K562 (cell line): ENCODE results near the gene FANCD2. TPM values are rescaled to one million over a fixed set of nuclear protein-coding genes. Genes with fewer than 3 reads are reported as not detected.

ENCODE experiments used
- ASH1L ChIP-seq: fragments of 450-650 bp; IDR thresholded peaks from 2 replicates; pipeline ENCODE4 v1.6.1; 2018; ENCODE audit warnings: borderline replicate concordance, mild to moderate bottlenecking, low read depth; ENCODE audit not compliant: partially characterized antibody
- E2F4 ChIP-seq: sonication (generic); formaldehyde crosslinking; IDR thresholded peaks from 2 replicates; pipeline ENCODE4 v1.8.0; 2022; ENCODE audit warnings: mild to moderate bottlenecking, low read depth, missing genetic modification reagents
- ETS2 ChIP-seq: IDR thresholded peaks from 2 replicates; pipeline ENCODE4 v1.6.1; 2016; ENCODE audit warnings: borderline replicate concordance, missing genetic modification characterization, mild to moderate bottlenecking, moderate library complexity, missing compliant biosample characterization; ENCODE audit not compliant: poor library complexity, severe bottlenecking
- L3MBTL2 ChIP-seq: fragments of 450-650 bp; IDR thresholded peaks from 2 replicates; pipeline ENCODE4 v1.6.1; 2016; ENCODE audit warnings: mild to moderate bottlenecking, moderate library complexity
- MCM2 ChIP-seq: fragments of 450-650 bp; IDR thresholded peaks from 2 replicates; pipeline ENCODE4 v1.6.1; 2017; ENCODE audit warnings: low read depth, mild to moderate bottlenecking
- PBX2 ChIP-seq, 2 experiments: IDR thresholded peaks in 1 of 2; conservative IDR thresholded peaks in 1 of 2; 2 replicates each; pipeline ENCODE4 v1.6.1; 2016; ENCODE audit warnings: low read depth in 2 of 2, mild to moderate bottlenecking in 1 of 2, missing compliant biosample characterization in 1 of 2, missing genetic modification characterization in 1 of 2, moderate library complexity in 1 of 2
- POLR2H ChIP-seq: IDR thresholded peaks from 2 replicates; pipeline ENCODE4 v1.6.1; 2016; ENCODE audit warnings: missing genetic modification characterization, low read depth, mild to moderate bottlenecking, control low read depth, missing compliant biosample characterization, moderate library complexity
- SAFB ChIP-seq: fragments of 200-400 bp; formaldehyde crosslinking; IDR thresholded peaks from 2 replicates; pipeline ENCODE4 v1.6.1; 2017; ENCODE audit warnings: low read depth, low read length, borderline replicate concordance
- SP2 ChIP-seq: IDR thresholded peaks from 2 replicates; pipeline ENCODE4 v1.6.1; 2011; ENCODE audit warnings: mild to moderate bottlenecking, low read depth, low read length, moderate library complexity; ENCODE audit not compliant: poor library complexity, severe bottlenecking; ENCODE audit errors: extremely low read depth
- ZBTB12 ChIP-seq: fragments of 250-450 bp; sonication (Bioruptor Pico); IDR thresholded peaks from 2 replicates; pipeline ENCODE4 v1.4.0; 2020
- ZFP1 ChIP-seq: fragments of 450-650 bp; formaldehyde crosslinking; IDR thresholded peaks from 2 replicates; pipeline ENCODE4 v1.4.0; 2020; ENCODE audit warnings: mild to moderate bottlenecking, mixed read lengths
- ZNF316 ChIP-seq: fragments of 450-650 bp; IDR thresholded peaks from 2 replicates; pipeline ENCODE4 v1.6.1; 2016
- polyA plus RNA-seq, 8 experiments: library from polyadenylated mRNA; depleted of rRNA in 4 of 8; stranded (reverse) in 5 of 8; unstranded in 3 of 8; fragments of >200 nt; fragmentation: Nextera tagmentation in 2 of 8; fragmentation: Illumina TruSeq in 1 of 8; extraction: Ambion mirVana in 2 of 8; extraction: Trizol in 1 of 8; gene quantifications; 2 replicates each; pipeline versions ENCODE4 v1.2.1 to v1.2.3, GENCODE V29; 2011 to 2014; ENCODE audit warnings: inconsistent platforms in 1 of 8, missing spikeins in 1 of 8
- total RNA-seq, 7 experiments: library from RNA; depleted of rRNA in 6 of 7; stranded (reverse); fragments of >200 nt in 6 of 7; fragmentation: Illumina TruSeq in 2 of 7; extraction: Trizol in 2 of 7; gene quantifications; 2 replicates each; pipeline versions ENCODE4 v1.2.1 to v1.2.3, GENCODE V29; 2011 to 2021; ENCODE audit warnings: low replicate concordance in 1 of 7
- TF ChIP-seq, protein P1 (sequence below): fragments of 450-650 bp; IDR thresholded peaks from 2 replicates; pipeline ENCODE4 v1.6.1; 2016
- TF ChIP-seq, protein P2 (sequence below): fragments of 250-450 bp; sonication (Bioruptor Pico); IDR thresholded peaks from 2 replicates; pipeline ENCODE4 v1.8.0; 2022; ENCODE audit warnings: inconsistent platforms, mild to moderate bottlenecking, moderate library complexity, borderline replicate concordance
- TF ChIP-seq, protein P3 (sequence below): fragments of 450-650 bp; formaldehyde crosslinking; IDR thresholded peaks from 2 replicates; pipeline ENCODE4 v1.4.0; 2020; ENCODE audit warnings: mild to moderate bottlenecking, moderate library complexity

The FANCD2 gene
- total and polyA plus RNA-seq, 9 of the 15 experiments (the other 6 are each of a cell fraction or from before 2014, with no cell fraction given) = 59.4 to 137 (median 96.1) TPM

DNA sequence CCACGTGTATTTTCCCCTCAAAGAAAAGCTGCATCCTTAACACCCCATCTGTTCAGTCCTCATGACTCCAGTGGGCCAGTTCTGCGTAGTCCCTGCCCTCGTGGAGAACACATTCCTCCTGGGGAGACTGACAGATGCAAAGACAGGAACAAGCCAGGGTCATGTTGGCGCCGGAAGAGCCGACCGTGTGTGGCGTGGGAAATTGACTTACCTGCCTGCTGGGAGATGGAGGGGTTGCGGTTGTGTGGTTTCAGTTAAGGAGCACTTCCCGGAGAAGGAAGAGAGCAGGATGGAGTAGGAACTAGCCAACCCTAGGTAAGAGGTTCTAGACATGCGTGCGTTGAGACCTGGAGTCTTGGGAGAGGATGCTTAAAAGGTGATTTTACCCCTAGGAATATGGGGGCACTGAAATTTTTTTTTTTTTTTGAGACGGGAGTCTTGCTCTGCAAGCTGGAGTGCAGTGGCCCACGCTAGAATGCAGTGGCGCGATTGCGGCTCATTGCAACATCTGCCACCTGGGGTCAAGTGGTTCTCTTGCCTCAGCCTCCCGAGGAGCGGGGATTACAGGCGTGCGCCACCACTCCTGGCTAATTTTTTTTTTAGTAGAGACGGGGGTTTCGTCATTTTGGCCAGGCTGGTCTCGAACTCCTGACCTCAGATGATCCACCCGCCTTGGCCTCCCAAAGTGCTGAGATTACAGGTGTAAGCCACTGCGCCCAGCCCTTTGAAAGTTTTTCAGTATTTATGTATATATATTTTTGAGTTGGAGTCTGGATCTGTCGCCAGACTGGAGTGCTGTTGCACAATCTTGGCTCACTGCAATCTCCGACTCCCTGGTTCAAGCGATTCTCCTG, 116.7 kb downstream of the FANCD2 start (continued):
- TF ChIP-seq PBX2 (CRISPR knock-in tag; IDR thresholded peaks at IDR 0.05; ENCODE audit: low read depth) (no peak), PBX2 (tag; conservative IDR thresholded peaks at IDR 0.05; ENCODE audit: low read depth) (no peak), SAFB (no peak), ETS2 (no peak), E2F4 (CRISPR knock-in tag) (no peak), ZNF316 (no peak), POLR2H (tag) (peak; percentile 80), SP2 (peak; percentile 7), MCM2 (no peak), ASH1L (no peak), L3MBTL2 (peak; percentile 62), ZBTB12 (CRISPR knock-in tag) (no peak), ZFP1 (CRISPR knock-in tag) (no peak)
- TF ChIP-seq, protein P1, sequence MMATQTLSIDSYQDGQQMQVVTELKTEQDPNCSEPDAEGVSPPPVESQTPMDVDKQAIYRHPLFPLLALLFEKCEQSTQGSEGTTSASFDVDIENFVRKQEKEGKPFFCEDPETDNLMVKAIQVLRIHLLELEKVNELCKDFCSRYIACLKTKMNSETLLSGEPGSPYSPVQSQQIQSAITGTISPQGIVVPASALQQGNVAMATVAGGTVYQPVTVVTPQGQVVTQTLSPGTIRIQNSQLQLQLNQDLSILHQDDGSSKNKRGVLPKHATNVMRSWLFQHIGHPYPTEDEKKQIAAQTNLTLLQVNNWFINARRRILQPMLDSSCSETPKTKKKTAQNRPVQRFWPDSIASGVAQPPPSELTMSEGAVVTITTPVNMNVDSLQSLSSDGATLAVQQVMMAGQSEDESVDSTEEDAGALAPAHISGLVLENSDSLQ = 0 out of 2 replicates have a peak, but pooled peaks have one; percentile 20
- TF ChIP-seq, protein P2, sequence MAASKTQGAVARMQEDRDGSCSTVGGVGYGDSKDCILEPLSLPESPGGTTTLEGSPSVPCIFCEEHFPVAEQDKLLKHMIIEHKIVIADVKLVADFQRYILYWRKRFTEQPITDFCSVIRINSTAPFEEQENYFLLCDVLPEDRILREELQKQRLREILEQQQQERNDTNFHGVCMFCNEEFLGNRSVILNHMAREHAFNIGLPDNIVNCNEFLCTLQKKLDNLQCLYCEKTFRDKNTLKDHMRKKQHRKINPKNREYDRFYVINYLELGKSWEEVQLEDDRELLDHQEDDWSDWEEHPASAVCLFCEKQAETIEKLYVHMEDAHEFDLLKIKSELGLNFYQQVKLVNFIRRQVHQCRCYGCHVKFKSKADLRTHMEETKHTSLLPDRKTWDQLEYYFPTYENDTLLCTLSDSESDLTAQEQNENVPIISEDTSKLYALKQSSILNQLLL = no peak
- TF ChIP-seq, protein P3, sequence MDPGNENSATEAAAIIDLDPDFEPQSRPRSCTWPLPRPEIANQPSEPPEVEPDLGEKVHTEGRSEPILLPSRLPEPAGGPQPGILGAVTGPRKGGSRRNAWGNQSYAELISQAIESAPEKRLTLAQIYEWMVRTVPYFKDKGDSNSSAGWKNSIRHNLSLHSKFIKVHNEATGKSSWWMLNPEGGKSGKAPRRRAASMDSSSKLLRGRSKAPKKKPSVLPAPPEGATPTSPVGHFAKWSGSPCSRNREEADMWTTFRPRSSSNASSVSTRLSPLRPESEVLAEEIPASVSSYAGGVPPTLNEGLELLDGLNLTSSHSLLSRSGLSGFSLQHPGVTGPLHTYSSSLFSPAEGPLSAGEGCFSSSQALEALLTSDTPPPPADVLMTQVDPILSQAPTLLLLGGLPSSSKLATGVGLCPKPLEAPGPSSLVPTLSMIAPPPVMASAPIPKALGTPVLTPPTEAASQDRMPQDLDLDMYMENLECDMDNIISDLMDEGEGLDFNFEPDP = no peak
